GM18502 (cell line): Measurements from ENCODE around the gene SLC6A3.

Experiments
- ATAC-seq: cut with Tn5 transposase; IDR thresholded peaks from one replicate; pipeline ENCODE4 v1.9.1; 2021; ENCODE audit warnings: mild to moderate bottlenecking; ENCODE audit not compliant: unreplicated experiment, poor library complexity

The SLC6A3 gene

GRCh38 chr5:1443171-1443570 is 2.1 kb downstream of the SLC6A3 start:
- no peak for ATAC-seq

GRCh38 chr5:1442222-1443145 is 2.8 kb downstream of the SLC6A3 start:
- no peak for ATAC-seq

- no peak for ATAC-seq
Measured at GRCh38 chr5:1441166-1441865, 3.9 kb downstream of the SLC6A3 start.

GRCh38 chr5:1440098-1440493 is 5.1 kb downstream of the SLC6A3 start:
- ATAC-seq, result no peak

- no peak for ATAC-seq
Measured at GRCh38 chr5:1439388-1440097, 5.7 kb downstream of the SLC6A3 start.

- no peak for ATAC-seq
Measured at GRCh38 chr5:1438871-1439270, 6.4 kb downstream of the SLC6A3 start.

- ATAC-seq, result no peak
Measured at GRCh38 chr5:1437876-1438559, 7.2 kb downstream of the SLC6A3 start.

- no peak for ATAC-seq
Measured at GRCh38 chr5:1437226-1437829, 7.9 kb downstream of the SLC6A3 start.

- no peak for ATAC-seq
Measured at GRCh38 chr5:1436681-1437080, 8.6 kb downstream of the SLC6A3 start.

GRCh38 chr5:1436036-1436435 is 9.2 kb downstream of the SLC6A3 start:
- ATAC-seq, result no peak

GRCh38 chr5:1435369-1435768 is 9.9 kb downstream of the SLC6A3 start:
- no peak for ATAC-seq

- no peak for ATAC-seq
Measured at GRCh38 chr5:1432296-1432695, 12.9 kb downstream of the SLC6A3 start.

GRCh38 chr5:1431896-1432295 is 13.3 kb downstream of the SLC6A3 start:
- no peak for ATAC-seq

GRCh38 chr5:1431021-1431811 is 14.0 kb downstream of the SLC6A3 start:
- no peak for ATAC-seq

- ATAC-seq, result no peak
Measured at GRCh38 chr5:1430121-1430795, 15.0 kb downstream of the SLC6A3 start.

GRCh38 chr5:1429496-1429895 is 15.7 kb downstream of the SLC6A3 start:
- ATAC-seq, result no peak

GRCh38 chr5:1429066-1429465 is 16.2 kb downstream of the SLC6A3 start:
- no peak for ATAC-seq

- ATAC-seq, result no peak
Measured at GRCh38 chr5:1428107-1428506, 17.1 kb downstream of the SLC6A3 start.

GRCh38 chr5:1424716-1425115 is 20.5 kb downstream of the SLC6A3 start:
- no peak for ATAC-seq
